Right ventricle myocardium superior (tissue), 1 donor: ENCODE data around the gene RFTN1. TPM values are rescaled to one million over a fixed set of nuclear protein-coding genes. Genes with fewer than 3 reads are reported as not detected.

Source experiments
- ATAC-seq: fragments of 200-7000 bp; cut with Tn5 transposase; one replicate; pipeline ENCODE4 v1.9.1; 2020; ENCODE audit warnings: mild to moderate bottlenecking; ENCODE audit not compliant: poor library complexity
- DNase-seq: peaks from one replicate; pipeline ENCODE4 v3.0.0-alpha.2; 2020
- intact Hi-C: fragments of 100-400 bp; cut with DNase I; formaldehyde crosslinking; loops from one replicate; pipeline ENCODE4 v1.11.2; 2022
- total RNA-seq: library from RNA; stranded (reverse); fragmentation: NEBNext Ultra II Directional; extraction: Animal tissue kit (Norgen Biotek cat#: 25700); gene quantifications from one replicate; pipeline ENCODE4 v1.2.1, GENCODE V29; 2021
- donor health status: DM: no; HTN: yes; CAD: no; lungs with severe emphysema.

RFTN1 gene
- total RNA-seq, 1 donor from 2014 or later = 25.8 TPM

DNA sequence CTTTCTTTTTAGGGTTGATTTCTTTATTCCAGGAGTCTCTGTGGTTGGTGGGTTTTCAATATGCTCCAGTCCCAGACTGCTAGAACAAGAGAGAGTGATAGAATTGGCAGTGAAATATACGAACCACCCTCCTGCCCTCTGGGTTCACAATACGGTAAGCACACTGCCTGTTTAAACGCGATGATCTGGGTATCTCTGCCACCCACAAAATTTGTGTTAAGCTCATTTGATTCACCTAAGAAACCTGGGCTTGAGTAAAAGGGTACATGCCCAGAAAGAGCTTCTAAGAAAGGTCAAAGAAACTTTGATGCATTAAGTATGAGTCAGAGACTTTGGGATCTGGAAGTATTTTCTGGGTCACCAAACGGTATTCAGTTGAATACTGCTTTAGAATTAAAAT lies 218.7 kb downstream of the RFTN1 start:
- intact Hi-C loops = loop anchor here (10.0 kb wide), 1 partner anchor 220 kb away; the partner anchor contains the start of gene RFTN1
- ATAC-seq (no peak), DNase-seq (no peak)

DNA sequence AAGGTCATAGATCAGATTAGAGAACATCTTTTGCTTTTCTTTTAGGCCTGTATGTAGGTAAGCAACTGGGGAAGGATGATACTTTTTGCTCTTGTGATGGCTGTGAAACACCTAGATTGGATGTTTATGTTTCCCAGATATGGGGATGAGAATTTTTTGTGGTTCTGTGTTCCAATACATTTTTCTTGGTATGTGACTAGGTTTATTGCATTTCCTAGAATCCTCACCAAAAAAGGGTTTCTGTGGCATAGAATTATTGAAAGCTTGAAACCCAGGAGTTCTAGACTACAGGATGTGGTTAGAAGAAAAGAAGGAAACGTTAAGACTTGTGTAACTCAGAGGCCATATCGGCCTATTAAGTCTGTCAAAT lies 222.7 kb downstream of the RFTN1 start:
- intact Hi-C loops = loop anchor here (10.0 kb wide), 1 partner anchor 224 kb away; the partner anchor contains the start of gene RFTN1
- DNase-seq (no peak), ATAC-seq (no peak)

DNA sequence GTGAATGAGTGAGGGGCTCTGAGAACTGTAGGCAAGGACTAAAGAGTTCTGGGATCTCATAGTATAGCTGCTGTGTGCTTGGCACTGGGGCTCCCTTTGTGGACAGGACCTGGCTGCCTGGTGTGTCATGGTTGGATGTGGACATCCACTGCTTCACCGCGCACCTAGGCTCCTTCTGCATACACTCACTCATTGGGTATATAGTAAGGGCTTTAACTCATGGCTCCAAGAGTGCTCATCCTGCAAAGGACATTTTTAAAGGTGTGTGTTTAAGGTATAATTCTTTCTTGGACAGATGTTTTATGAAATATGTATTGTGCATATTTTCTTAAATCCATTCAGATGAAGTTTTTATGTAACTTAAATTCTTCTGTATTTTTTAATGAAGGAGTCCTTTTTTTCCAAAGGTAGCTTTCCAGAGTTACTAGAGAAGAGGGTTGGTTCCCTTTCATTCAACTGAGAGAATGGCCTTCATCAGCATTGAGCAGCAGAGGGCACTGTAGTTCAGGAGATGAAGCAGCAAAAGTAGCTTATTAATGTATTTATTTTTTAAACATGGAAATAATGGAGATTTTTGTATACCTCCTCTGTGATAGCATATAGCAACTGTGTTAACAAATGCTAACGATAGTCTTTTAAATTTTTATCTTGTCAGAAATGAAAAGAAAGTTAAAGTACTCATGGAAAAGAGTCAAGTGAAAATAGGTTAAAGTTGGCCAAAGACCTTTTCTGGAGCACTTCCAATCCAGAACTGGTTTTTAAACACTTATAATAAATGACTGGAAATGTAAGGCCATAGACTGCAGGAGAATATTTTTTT lies 223.3 kb downstream of the RFTN1 start:
- intact Hi-C loops = loop anchor here (10.0 kb wide), 1 partner anchor 225 kb away; the partner anchor contains the start of gene RFTN1
- peak; percentile 50 for ATAC-seq
- DNase-seq = no peak

DNA sequence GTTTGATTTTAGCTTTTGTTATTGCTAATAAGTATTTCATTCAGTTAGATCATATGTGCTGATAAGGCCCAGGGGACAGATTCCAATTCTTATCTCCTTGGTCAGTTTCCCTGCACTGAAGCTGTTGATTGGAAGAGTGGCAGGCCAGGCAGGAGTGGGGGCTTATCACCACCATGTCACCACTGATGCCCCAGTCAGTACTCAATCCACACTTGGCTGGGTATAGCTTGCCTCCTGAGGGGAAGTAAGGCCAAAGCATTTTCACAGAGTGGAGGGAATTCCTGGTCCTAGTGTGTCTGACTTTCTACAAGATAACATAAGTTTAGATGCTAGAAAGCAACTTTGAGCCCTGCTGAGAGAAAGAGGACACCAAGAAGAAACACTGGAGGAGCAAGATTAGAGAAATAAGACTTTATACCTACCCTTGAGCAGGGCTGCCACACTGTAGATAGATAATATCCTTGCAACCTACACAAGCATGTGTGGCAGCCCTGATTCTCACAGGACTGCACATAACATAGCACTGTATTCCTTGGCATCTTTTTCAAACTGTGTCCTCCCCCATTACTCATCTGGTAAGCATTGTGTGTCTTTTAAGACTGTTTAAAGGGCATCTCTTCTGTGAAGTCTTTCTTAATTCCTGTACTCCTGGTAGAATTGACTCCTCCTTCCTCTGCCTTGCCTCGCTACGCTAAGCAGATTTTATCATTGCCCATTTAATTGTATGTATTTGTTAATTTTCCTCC lies 224.2 kb downstream of the RFTN1 start:
- DNase-seq (no peak), ATAC-seq (peak; percentile 77)
- intact Hi-C loops = loop anchor here (5.0 to 10.0 kb wide), 3 partner anchors 243 to 745 kb away; no protein-coding TSS in a partner anchor

DNA sequence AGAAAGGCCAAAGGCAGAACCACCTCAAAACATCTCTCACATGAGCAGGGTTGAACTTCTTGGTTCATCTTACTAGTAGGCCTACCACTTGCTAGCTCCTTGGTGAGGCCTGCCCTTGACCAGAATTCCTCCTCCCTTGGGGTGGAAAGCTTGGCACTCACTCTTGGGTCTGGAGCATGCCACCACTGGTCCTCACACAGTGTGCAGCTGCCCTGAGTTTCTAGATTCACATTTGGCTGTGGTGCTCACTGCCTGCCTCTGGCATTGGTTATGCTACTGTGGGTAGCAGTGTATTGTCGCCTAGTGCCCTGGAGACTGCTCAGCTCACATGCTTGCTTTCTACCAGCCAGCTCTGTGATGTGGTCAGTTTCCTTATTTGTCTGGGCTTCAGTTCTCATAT lies 224.8 kb downstream of the RFTN1 start:
- DNase-seq (peak; percentile 50), ATAC-seq (peak; percentile 90)
- intact Hi-C loops = loop anchor here (5.0 to 10.0 kb wide), 3 partner anchors 244 to 746 kb away; no protein-coding TSS in a partner anchor

DNA sequence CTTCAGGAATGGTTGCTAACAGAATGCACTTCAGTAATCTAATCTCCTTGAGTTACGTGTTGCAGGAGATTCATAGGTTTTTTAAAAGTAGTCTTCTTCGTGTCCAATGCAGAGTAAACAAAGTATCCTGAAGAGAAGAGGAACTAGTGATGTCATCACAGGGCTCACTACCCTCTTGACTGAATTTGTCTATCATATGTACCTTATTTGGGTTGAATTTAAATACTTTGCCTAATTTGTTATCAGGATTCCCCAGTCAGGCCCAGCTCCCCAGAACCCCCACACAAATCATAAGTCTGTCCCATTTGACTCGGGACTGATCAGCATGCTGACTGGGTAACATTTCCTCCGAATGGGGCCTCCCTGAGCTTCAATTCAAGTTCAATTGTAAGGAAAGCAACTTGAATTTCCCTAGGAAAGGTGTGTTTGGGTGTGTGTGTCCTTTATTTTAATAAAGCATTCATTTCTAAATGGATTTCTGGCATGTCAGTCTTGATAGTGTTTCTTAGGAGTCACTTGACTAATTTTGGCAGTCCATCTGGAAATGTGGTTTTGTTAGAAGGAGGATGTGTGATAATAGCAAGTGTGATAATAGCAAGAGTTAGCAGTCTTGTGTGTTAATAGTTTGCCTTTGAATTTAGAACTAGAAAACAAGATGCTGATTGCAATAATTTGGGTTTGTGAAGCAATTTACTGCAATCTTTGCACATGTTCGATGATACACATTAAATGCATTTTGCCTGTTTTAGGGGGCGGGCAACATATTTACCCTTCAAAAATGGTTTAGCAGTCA lies 226.6 kb downstream of the RFTN1 start:
- no peak for DNase-seq
- intact Hi-C loops = loop anchor here (5.0 to 10.0 kb wide), 3 partner anchors 245 to 748 kb away; no protein-coding TSS in a partner anchor
- no peak for ATAC-seq

DNA sequence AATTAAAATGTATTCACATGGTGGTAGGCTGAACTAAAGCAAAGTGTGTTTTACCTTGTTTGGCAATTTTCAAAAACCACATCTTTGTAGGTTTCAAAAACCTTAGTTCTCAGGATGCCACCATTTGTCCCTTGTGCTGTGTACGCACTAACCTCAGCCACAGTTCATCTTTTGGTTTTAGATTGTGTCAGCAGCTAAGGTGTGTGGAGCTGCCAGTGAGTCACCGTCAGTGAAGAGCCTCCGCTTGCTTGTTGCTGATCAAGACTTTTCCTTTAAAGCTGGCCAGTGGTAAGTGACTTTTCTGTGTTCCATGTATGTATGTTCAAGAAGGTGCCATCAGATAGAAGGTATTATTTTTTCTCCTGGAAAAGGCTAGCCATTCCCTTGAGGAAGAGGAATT lies 227.3 kb downstream of the RFTN1 start:
- DNase-seq (no peak), ATAC-seq (no peak)
- intact Hi-C loops = loop anchor here (5.0 to 10.0 kb wide), 3 partner anchors 246 to 749 kb away; no protein-coding TSS in a partner anchor

DNA sequence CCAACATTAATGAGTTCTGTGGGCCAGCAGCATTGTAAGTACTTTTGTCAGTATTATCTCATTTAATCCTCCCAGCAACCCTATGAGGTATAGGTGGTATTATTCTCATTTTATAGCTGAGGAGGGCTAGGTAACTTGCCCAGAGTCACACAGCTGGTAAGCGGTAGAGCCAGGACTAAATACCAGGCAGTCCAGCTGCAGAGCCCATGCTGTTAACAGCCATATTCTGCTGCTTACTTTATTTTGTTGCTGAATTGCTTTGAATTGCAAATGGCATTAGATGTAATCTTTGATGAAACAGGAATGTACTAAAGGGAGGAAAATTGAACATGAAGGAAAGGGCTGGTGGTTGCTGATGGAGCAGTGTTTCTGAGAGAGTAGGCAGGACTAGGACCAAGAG lies 228.9 kb downstream of the RFTN1 start:
- ATAC-seq (no peak), DNase-seq (no peak)
- intact Hi-C loops = loop anchor here (5.0 to 10.0 kb wide), 3 partner anchors 248 to 750 kb away; no protein-coding TSS in a partner anchor

DNA sequence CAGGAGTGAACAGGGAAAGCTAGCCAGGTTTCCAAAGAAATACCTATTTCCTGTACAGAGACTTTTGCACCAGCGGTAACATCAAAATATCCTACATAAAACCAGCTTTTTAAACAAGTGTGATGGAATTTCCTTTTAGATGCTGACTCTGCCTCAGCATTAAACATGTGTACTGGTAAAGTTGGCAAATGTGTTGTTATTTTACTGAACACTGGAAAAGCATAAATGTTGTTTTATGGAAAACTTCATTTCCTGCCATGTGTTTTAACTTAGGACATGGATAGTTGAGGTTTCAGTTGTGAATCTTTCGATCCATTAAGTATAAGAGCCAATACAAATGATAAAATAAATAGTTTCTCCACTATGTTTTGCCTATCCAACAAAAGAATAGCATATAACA lies 232.8 kb downstream of the RFTN1 start:
- intact Hi-C loops = loop anchor here (10.0 kb wide), 1 partner anchor 754 kb away; no protein-coding TSS in a partner anchor
- DNase-seq (no peak), ATAC-seq (no peak)

DNA sequence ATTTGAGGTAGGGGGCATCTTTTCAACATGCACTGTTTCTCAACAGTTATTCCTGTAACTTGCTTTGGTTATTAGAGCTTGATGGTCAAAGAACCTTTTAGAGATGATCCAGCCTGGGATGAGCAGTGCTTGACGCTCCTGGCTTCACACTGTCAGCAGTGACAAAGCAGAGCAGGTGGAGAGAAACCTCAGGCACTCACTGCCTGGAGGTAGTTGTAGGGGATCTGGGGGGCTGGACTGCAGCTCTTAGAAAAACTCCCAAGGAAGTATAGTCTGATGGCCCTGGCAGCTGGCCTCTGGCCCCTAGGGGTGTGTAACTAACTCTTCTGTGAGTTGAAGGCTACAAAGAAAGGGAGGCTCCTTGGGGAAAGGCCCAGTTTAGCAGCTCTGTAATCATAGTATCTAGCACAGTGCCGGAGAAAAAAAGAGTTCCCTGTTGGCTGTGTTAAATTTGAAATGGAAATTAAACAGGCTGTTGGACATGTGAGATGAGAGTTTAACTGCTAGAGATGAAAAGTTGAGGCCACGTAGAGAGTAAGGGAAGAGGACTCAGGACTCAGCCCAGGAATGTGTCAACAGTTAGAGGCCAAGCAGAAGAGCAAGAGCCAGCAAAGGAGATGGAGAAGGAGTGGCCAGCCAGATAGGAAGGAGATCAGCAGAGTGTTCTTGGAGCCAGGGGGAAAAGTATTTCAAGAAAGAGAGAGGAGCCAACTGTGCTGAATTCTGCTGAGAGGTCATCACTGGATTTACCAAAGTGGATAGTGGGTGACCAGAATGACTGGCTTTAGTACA lies 234.3 kb downstream of the RFTN1 start:
- DNase-seq (no peak), ATAC-seq (no peak)
- intact Hi-C loops = no loop called here

DNA sequence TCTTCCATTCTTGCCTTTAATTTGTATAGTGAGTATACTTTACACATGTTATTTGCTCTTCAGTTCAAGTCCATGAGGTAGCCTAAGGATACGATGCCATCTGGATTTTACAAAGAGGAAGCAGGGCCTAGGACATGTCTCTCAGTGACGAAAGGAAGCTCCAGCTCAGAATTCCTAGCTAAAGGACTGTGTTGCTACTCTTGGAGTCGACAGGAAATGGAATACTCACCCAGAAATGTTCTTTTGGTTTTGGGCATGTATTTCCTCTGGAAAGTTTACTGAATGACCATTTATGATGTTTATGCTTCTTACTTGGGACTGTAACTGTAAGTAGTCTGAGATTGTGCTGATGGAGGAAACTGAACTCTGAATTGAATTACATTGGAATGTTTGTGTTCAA lies 236.0 kb downstream of the RFTN1 start:
- DNase-seq = no peak
- no peak for ATAC-seq
- intact Hi-C loops = no loop called here

DNA sequence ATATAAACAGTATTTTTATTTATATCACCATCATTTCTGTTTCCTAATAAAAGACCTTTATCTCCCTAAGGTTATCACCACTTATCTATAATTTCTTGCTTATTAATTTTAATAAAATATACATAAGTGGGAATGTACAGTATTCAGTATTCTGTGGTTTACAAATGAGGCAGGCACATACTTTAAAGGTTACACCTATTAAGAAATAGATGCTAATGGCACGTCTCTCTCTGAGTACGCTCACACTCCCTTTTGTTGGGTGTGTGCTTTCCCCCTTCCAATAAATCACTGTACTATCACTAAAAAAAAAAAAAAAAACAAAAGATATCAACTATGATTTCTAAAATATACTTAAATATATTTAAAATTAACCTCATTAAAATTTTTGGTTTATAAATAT lies 239.6 kb downstream of the RFTN1 start:
- intact Hi-C loops = no loop called here
- ATAC-seq (no peak), DNase-seq (no peak)

DNA sequence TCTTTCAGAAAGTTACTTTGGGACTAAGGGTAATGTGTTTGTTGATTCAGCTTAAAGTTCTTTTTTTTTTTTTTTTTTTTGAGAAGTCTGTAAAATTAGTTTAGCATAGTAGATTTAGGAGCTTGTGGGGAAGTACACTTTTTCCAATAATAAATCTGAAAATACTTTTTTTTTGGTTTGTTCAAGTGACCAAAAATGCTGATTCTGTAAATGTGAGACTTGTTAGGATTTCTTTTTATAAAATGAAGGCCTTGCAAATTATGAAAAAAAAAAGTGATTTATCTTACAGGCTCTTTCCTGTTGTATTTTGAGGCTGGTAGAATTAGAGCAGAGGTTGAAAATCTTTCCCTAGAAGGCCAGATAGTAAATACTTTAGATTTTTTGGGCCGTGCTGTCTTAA lies 240.9 kb downstream of the RFTN1 start:
- ATAC-seq = no peak
- no peak for DNase-seq
- intact Hi-C loops = no loop called here

DNA sequence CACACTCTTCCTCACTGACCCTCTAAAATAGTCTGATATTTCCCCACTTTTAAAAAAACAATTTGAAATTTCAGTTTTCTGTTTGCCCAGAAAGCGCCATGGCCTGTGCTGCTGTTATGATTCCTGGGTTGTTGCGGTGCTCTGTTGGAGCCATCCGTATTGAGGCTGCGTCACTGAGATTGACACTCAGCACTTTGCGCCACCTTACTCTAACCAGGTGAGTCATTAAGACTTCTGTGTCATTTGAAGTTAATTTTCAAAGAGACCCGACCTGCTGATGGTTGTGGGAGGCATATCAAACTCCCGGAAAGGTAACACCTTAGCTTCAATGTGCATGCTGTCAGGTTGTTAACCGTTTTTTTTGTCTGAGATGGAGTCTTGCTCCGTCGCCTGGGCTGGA lies 242.6 kb downstream of the RFTN1 start:
- intact Hi-C loops = no loop called here
- ATAC-seq (no peak), DNase-seq (no peak)

DNA sequence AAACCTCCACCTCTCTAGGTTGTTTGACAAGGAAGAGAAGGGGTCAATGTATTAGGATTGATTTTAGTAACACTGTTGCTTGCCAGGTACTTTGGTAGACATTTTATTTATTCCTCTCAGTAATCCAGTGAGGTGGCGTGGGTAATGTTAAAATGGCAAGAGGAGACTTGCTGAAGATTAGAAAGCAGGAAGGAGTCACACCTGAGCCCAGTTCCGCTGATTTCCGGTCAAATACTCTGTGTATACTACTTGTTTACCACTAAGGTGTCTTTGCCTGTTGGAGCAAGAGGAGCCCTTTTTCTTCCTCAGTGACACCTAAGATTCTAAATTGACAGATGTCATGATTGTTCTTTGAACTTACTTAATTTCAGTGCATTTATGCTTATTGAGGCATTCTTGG lies 246.8 kb downstream of the RFTN1 start:
- no peak for DNase-seq
- intact Hi-C loops = loop anchor here (5.0 kb wide), 1 partner anchor 286 kb away; no protein-coding TSS in a partner anchor
- no peak for ATAC-seq
